Uterus (tissue), 2 donors: ENCODE data around the gene PELI2.

ENCODE experiments used
- CTCF ChIP-seq, 4 experiments: fragments of 200-600 bp in 2 of 4; fragments of 450-650 bp in 2 of 4; sonication (generic) in 2 of 4; IDR thresholded peaks; one replicate each; pipeline ENCODE4 v1.5.1; 2016 to 2019; ENCODE audit warnings: antibody characterized with exemption in 4 of 4, mild to moderate bottlenecking in 2 of 4, moderate library complexity in 1 of 4
- POLR2A ChIP-seq, 2 donors: fragments of 450-650 bp; IDR thresholded peaks; one replicate each; pipeline ENCODE4 v1.6.1; 2016; ENCODE audit warnings: antibody characterized with exemption in 2 of 2, mild to moderate bottlenecking in 1 of 2, moderate library complexity in 1 of 2

DNA sequence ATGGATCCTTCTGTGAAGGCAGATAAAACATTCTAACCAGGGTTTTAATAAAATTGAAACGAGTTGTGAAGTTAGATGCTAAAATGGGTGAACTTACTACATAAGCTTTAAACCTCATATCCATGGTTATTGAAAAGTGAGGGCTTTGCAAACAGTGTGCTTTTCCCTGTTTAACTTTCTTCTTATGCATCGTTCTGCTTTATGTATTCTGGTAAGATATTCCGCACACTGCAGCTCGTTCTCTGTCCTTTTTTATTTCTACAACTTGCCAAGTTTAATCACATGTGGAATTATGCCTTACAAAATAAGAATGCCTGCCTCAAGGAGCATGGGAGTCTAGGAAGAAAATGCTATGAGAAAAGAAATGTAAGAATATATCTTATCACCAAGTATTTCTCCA, 30.9 kb downstream of the PELI2 start:
- TF ChIP-seq POLR2A (IDR thresholded peaks at IDR 0.05) (no peak), CTCF (IDR thresholded peaks at IDR 0.05) (no peak)
